Natural killer cell (primary cell): ENCODE measurements around the gene GMPR2. TPM values are rescaled to one million over a fixed set of nuclear protein-coding genes. Genes with fewer than 3 reads are reported as not detected.

Experiments
- ATAC-seq, 3 donors: fragments of 150-1000 bp in 2 of 3; fragments of 200-7000 bp in 1 of 3; cut with Tn5 transposase; 1 replicate in 1 of 3; 2 replicates in 2 of 3; pipeline ENCODE4 v1.10.0; 2021; ENCODE audit warnings: mild to moderate bottlenecking in 2 of 3, moderate library complexity in 2 of 3
- DNase-seq, 2 donors: peaks; one replicate each; pipeline versions ENCODE4 v3.0.0 to v3.0.0-alpha.2; 2013 to 2021; ENCODE audit warnings: mixed read lengths in 1 of 2
- H3K27ac ChIP-seq: one replicate; pipeline ENCODE4 v1.5.1; 2013; ENCODE audit warnings: mild to moderate bottlenecking, low read length
- H3K27me3 ChIP-seq: one replicate; pipeline ENCODE4 v1.6.1; 2013; ENCODE audit warnings: low read length; ENCODE audit not compliant: control insufficient read depth, insufficient read depth
- H3K36me3 ChIP-seq: one replicate; pipeline ENCODE4 v1.6.1; 2013; ENCODE audit warnings: low read length; ENCODE audit not compliant: control insufficient read depth, insufficient read depth
- H3K4me1 ChIP-seq: one replicate; pipeline ENCODE4 v1.6.1; 2013; ENCODE audit warnings: low read length; ENCODE audit not compliant: control insufficient read depth, insufficient read depth
- H3K4me3 ChIP-seq: one replicate; pipeline ENCODE4 v1.5.1; 2013; ENCODE audit warnings: low read length
- H3K9me3 ChIP-seq: one replicate; pipeline ENCODE4 v1.6.1; 2013; ENCODE audit warnings: low read length; ENCODE audit not compliant: control insufficient read depth, insufficient read depth
- H3K27ac Mint-ChIP-seq, 2 donors: one replicate each; pipeline ENCODE4 v1.8.0; 2022; ENCODE audit warnings: mild to moderate bottlenecking in 2 of 2, mixed read lengths in 2 of 2, moderate library complexity in 1 of 2
- H3K27me3 Mint-ChIP-seq, 2 donors: one replicate each; pipeline ENCODE4 v1.8.0; 2022; ENCODE audit warnings: low read depth in 2 of 2, mixed read lengths in 2 of 2
- H3K36me3 Mint-ChIP-seq: one replicate; pipeline ENCODE4 v1.8.0; 2022; ENCODE audit warnings: mixed read lengths
- H3K4me1 Mint-ChIP-seq, 2 donors: one replicate each; pipeline ENCODE4 v1.8.0; 2022; ENCODE audit warnings: mixed read lengths in 2 of 2
- H3K4me3 Mint-ChIP-seq: one replicate; pipeline ENCODE4 v1.8.0; 2022; ENCODE audit warnings: mild to moderate bottlenecking, moderate library complexity, mixed read lengths
- H3K9me3 Mint-ChIP-seq, 2 donors: one replicate each; pipeline ENCODE4 v1.8.0; 2022; ENCODE audit warnings: mixed read lengths in 2 of 2
- WGBS: methylation state at CpG from one replicate; pipeline ENCODE4 v1.1.7; 2013; ENCODE audit warnings: missing lambda C conversion rate; ENCODE audit not compliant: insufficient coverage; 5-methylcytosine and 5-hydroxymethylcytosine counted together
- intact Hi-C: fragments of 100-400 bp; cut with micrococcal nuclease; formaldehyde crosslinking; loops from one replicate; pipeline ENCODE4 v1.14.2; 2022
- total RNA-seq, 4 donors: library from RNA; stranded (reverse); fragments of 120-200 nt in 1 of 4; gene quantifications; one replicate each; pipeline versions ENCODE4 v1.2.3 to v1.2.4, GENCODE V29; 2013 to 2022
- TF ChIP-seq, protein P1 (sequence below): fragments of 200-600 bp; IDR thresholded peaks from one replicate; pipeline ENCODE4 v1.8.0; 2022; ENCODE audit warnings: antibody characterized with exemption

GMPR2 gene
- total RNA-seq, 3 donors from 2014 or later (not counting 1 experiment from before 2014, with no cell fraction given): 46.5 to 63.3 (median 53.3) TPM

DNA sequence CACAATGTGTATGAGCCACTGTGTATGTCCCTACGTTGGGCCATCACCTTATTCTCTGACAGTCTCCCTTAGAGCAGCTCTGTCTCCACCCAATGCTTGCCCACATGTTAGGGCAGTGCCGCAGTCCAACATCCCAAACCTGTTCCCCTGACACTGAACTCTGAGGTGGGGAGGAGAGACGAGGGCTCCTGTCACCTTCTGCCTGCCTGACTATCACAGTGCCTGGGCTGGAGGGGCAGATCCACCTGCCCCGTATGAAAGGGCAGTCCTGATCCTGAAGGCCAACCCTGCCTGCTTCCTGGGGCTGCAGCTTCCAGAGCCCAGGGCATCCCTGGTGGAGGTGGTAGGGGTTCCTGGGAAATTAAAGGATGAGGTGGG, 28.0 kb downstream of the GMPR2 start:
- H3K36me3 Mint-ChIP-seq: no peaks in the 10 kb centered on the region
- no peak for DNase-seq
- Histone ChIP-seq H3K27me3 (no peaks in the 10 kb centered on the region), H3K4me3 (no peak overlapping the region), H3K9me3 (no peaks in the 10 kb centered on the region), H3K27ac (no peak overlapping the region), H3K36me3 (peaks cover 14% of the 10 kb centered on the region), H3K4me1 (no peaks in the 10 kb centered on the region)
- H3K4me1 Mint-ChIP-seq: no peaks in the 10 kb centered on the region
- no peak overlapping the region for H3K27ac Mint-ChIP-seq
- TF ChIP-seq, protein P1, sequence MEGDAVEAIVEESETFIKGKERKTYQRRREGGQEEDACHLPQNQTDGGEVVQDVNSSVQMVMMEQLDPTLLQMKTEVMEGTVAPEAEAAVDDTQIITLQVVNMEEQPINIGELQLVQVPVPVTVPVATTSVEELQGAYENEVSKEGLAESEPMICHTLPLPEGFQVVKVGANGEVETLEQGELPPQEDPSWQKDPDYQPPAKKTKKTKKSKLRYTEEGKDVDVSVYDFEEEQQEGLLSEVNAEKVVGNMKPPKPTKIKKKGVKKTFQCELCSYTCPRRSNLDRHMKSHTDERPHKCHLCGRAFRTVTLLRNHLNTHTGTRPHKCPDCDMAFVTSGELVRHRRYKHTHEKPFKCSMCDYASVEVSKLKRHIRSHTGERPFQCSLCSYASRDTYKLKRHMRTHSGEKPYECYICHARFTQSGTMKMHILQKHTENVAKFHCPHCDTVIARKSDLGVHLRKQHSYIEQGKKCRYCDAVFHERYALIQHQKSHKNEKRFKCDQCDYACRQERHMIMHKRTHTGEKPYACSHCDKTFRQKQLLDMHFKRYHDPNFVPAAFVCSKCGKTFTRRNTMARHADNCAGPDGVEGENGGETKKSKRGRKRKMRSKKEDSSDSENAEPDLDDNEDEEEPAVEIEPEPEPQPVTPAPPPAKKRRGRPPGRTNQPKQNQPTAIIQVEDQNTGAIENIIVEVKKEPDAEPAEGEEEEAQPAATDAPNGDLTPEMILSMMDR: no peak
- 91% methylated on average over 4 of the region's 4 CpGs for WGBS
- intact Hi-C loops: no loop called here
- no peaks in the 10 kb centered on the region for H3K27me3 Mint-ChIP-seq
- H3K9me3 Mint-ChIP-seq: no peaks in the 10 kb centered on the region
- ATAC-seq: no peak
- H3K4me3 Mint-ChIP-seq: no peak overlapping the region

DNA sequence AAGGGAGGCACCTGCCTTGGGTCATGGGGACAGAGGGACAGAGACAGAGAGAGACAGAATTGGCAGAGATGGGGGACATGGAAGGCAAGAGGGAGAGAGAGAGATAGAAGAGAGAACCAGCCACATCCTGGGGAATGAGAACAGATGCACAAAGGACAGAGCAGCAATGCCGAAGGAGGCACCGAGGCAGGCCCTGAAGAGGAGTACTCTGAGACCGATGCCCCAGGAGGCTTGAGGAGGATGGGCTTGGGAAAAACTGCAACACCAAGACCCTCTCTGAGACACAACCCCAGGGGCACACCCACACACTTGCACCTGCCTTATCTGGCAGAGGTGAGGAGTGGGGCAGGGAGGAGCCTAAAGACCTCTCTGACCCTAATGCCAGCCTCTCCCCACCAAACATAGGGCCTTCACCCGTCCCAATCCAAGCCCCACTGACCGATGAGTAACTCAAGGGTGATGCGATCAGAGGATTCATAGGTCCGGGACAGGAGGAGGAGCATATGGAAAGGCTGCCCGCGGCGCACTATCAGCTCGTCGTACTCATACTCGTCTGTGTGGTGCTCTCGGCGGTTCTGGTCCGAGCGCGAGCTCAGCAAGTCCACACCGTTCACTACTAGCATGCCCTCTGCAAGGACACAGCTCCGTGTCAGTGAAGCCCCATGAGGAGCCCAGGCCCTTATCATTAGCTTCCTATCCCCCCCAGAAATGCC, 28.7 kb downstream of the GMPR2 start:
- Mint-ChIP-seq H3K4me1 (no peaks in the 10 kb centered on the region), H3K36me3 (no peaks in the 10 kb centered on the region), H3K4me3 (no peak overlapping the region), H3K27ac (no peak overlapping the region), H3K9me3 (no peaks in the 10 kb centered on the region), H3K27me3 (no peaks in the 10 kb centered on the region)
- H3K27ac ChIP-seq: no peak overlapping the region
- TF ChIP-seq, protein P1: no peak
- H3K36me3 ChIP-seq: peaks cover 20% of the 10 kb centered on the region
- no peak for DNase-seq
- 96% methylated on average over 20 of the region's 20 CpGs for WGBS
- ATAC-seq: no peak
- intact Hi-C loops: no loop called here
- H3K4me1 ChIP-seq: no peaks in the 10 kb centered on the region
- no peaks in the 10 kb centered on the region for H3K27me3 ChIP-seq
- H3K4me3 ChIP-seq: no peak overlapping the region
- no peaks in the 10 kb centered on the region for H3K9me3 ChIP-seq

GRCh38 chr14:24261969-24262327, 29.2 kb downstream of the GMPR2 start:
- ATAC-seq (no peak), DNase-seq (no peak)
- no peak overlapping the region for H3K27ac ChIP-seq
- H3K4me3 ChIP-seq: no peak overlapping the region
- H3K9me3 Mint-ChIP-seq: no peaks in the 10 kb centered on the region
- no peaks in the 10 kb centered on the region for H3K4me1 ChIP-seq
- TF ChIP-seq, protein P1: no peak
- no peaks in the 10 kb centered on the region for H3K9me3 ChIP-seq
- intact Hi-C loops: no loop called here
- H3K4me3 Mint-ChIP-seq: no peak overlapping the region
- peaks cover 25% of the 10 kb centered on the region for H3K36me3 ChIP-seq
- peaks cover 0 to 3% of the 10 kb centered on the region in 2 donors for H3K4me1 Mint-ChIP-seq
- H3K27me3 ChIP-seq: no peaks in the 10 kb centered on the region
- no peak overlapping the region for H3K27ac Mint-ChIP-seq
- H3K27me3 Mint-ChIP-seq: no peaks in the 10 kb centered on the region
- H3K36me3 Mint-ChIP-seq: peaks cover 5% of the 10 kb centered on the region
- WGBS: 94% methylated on average over 19 of the region's 19 CpGs
